Adrenal gland (tissue), 12 donors: ENCODE results near the gene PTCHD1. TPM values are rescaled to one million over a fixed set of nuclear protein-coding genes. Genes with fewer than 3 reads are reported as not detected.

ENCODE experiments used
- DNase-seq, 7 donors: peaks; one replicate each; pipeline ENCODE4 v3.0.0-alpha.2; 2019 to 2020
- H3K27ac ChIP-seq, 5 donors: fragments of 200-600 bp; sonication (generic) in 4 of 5; 1 replicate in 3 of 5; 2 replicates in 2 of 5; pipeline versions ENCODE4 v1.5.1 to v1.8.0; 2016 to 2020; ENCODE audit warnings: mild to moderate bottlenecking in 1 of 5
- H3K27me3 ChIP-seq: fragments of 200-600 bp; 2 replicates; pipeline ENCODE4 v1.8.0; 2021
- H3K36me3 ChIP-seq, 2 donors: fragments of 200-600 bp; replicated peaks in 1 of 2; 1 replicate in 1 of 2; 2 replicates in 1 of 2; pipeline versions ENCODE4 v1.5.1 to v1.8.0; 2018 to 2022
- H3K4me1 ChIP-seq, 2 donors: fragments of 200-600 bp; replicated peaks in 1 of 2; 1 replicate in 1 of 2; 2 replicates in 1 of 2; pipeline versions ENCODE4 v1.5.1 to v1.8.0; 2018 to 2021
- H3K4me3 ChIP-seq, 4 donors: fragments of 200-600 bp; sonication (generic) in 3 of 4; one replicate each; pipeline ENCODE4 v1.5.1; 2016 to 2018
- H3K9me3 ChIP-seq, 3 donors: fragments of 200-600 bp; sonication (generic) in 1 of 3; replicated peaks in 1 of 3; 1 replicate in 2 of 3; 2 replicates in 1 of 3; pipeline versions ENCODE4 v1.5.1 to v1.8.0; 2016 to 2021
- POLR2A ChIP-seq, 2 donors: fragments of 450-650 bp; IDR thresholded peaks; one replicate each; pipeline ENCODE4 v1.6.1; 2017; ENCODE audit warnings: antibody characterized with exemption in 2 of 2, mild to moderate bottlenecking in 2 of 2, moderate library complexity in 1 of 2
- WGBS, 4 donors: extraction: QIAGEN DNeasy Blood & Tissue Kit in 2 of 4; methylation state at CpG; one replicate each; pipeline versions ENCODE4 v1.1.5 to v1.1.7; 2013 to 2017; 5-methylcytosine and 5-hydroxymethylcytosine counted together
- intact Hi-C, 2 donors: fragments of 100-400 bp; cut with DNase I; formaldehyde crosslinking; loops; one replicate each; pipeline versions ENCODE4 v1.14.1 to v1.15.0; 2022 to 2023
- polyA plus RNA-seq, 3 donors: library from polyadenylated mRNA; stranded (reverse); fragments of 200-250 nt in 2 of 3; fragments of 350-450 nt in 1 of 3; fragmentation: Illumina TruSeq in 1 of 3; extraction: RNeasy Lipid Tissue Mini Kit (QIAGEN cat#74804) in 1 of 3; gene quantifications; one replicate each; pipeline ENCODE4 v1.2.3, GENCODE V29; 2013 to 2014
- total RNA-seq, 9 donors: library from RNA; depleted of rRNA in 4 of 9; stranded (reverse); fragments of >200 nt in 4 of 9; fragments of 120-200 nt in 1 of 9; fragmentation: NEBNext Ultra II Directional in 1 of 9; extraction: Animal tissue kit (Norgen Biotek cat#: 25700) in 1 of 9; gene quantifications; one replicate each; pipeline versions ENCODE4 v1.1.0 to v1.2.4, GENCODE V29; 2013 to 2023
- TF ChIP-seq, protein P1 (sequence below), 6 experiments: fragments of 450-650 bp in 4 of 6; fragments of 200-600 bp in 2 of 6; sonication (generic) in 1 of 6; IDR thresholded peaks; 1 replicate in 5 of 6; 2 replicates in 1 of 6; pipeline versions ENCODE4 v1.5.1 to v1.8.0; 2016 to 2021; ENCODE audit warnings: antibody characterized with exemption in 6 of 6, mild to moderate bottlenecking in 2 of 6, moderate library complexity in 1 of 6
- donor health status: healthy with polysubstance abuse.
- donor health status: Bipolar disorder and iron deficiency.
- donor health status: DM: yes; HTN: yes; CAD: no.
- donor health status: DM: no; HTN: no; CAD: no.
- donor health status: DM: no; HTN: no; CAD: no.
- donor health status: DM: yes; HTN: yes; CAD: no.

The PTCHD1 gene
- total and polyA plus RNA-seq, 12 donors: 0.07 to 1.7 (median 0.11) TPM; not detected in 5

GRCh38 chrX:23382572-23382971, 47.9 kb downstream of the PTCHD1 start:
- no peak overlapping the region for H3K27ac ChIP-seq
- H3K27me3 ChIP-seq: peaks cover 30% of the 10 kb centered on the region
- TF ChIP-seq, protein P1, sequence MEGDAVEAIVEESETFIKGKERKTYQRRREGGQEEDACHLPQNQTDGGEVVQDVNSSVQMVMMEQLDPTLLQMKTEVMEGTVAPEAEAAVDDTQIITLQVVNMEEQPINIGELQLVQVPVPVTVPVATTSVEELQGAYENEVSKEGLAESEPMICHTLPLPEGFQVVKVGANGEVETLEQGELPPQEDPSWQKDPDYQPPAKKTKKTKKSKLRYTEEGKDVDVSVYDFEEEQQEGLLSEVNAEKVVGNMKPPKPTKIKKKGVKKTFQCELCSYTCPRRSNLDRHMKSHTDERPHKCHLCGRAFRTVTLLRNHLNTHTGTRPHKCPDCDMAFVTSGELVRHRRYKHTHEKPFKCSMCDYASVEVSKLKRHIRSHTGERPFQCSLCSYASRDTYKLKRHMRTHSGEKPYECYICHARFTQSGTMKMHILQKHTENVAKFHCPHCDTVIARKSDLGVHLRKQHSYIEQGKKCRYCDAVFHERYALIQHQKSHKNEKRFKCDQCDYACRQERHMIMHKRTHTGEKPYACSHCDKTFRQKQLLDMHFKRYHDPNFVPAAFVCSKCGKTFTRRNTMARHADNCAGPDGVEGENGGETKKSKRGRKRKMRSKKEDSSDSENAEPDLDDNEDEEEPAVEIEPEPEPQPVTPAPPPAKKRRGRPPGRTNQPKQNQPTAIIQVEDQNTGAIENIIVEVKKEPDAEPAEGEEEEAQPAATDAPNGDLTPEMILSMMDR (IDR thresholded peaks at IDR 0.05): no peak
- no peak for TF ChIP-seq POLR2A (IDR thresholded peaks at IDR 0.05)
- no peaks in the 10 kb centered on the region for H3K4me1 ChIP-seq
- no peaks in the 10 kb centered on the region for H3K36me3 ChIP-seq
- H3K4me3 ChIP-seq: no peak overlapping the region
- DNase-seq: no peak
- no peaks in the 10 kb centered on the region for H3K9me3 ChIP-seq
- intact Hi-C loops: no loop called here
- WGBS, 4 donors: 66 to 86% (median 79%) methylated on average over 5 of the region's 5 CpGs

DNA sequence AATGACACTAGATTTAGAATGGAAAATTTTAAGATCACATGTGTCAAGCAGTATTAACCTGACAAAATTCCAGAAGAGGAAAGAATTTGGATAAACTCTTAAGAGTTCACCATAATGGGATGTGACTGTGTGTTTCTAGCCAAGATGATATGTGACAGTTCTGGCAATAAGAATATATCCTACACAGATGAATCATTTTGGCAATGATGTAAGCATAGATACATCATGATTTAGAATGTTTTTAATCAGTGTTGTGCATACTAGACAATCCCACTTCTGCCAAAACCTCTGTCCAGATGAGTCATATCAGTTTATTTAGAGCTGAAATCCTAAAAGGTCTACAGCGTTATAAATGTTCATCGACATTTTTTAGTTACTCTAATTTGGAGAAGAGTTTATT, 48.8 kb downstream of the PTCHD1 start:
- Histone ChIP-seq H3K27ac (no peak overlapping the region), H3K9me3 (no peaks in the 10 kb centered on the region), H3K4me3 (no peak overlapping the region), H3K4me1 (no peaks in the 10 kb centered on the region), H3K36me3 (no peaks in the 10 kb centered on the region), H3K27me3 (peaks cover 24% of the 10 kb centered on the region)
- no peak for TF ChIP-seq POLR2A (IDR thresholded peaks at IDR 0.05)
- TF ChIP-seq, protein P1 (IDR thresholded peaks at IDR 0.05): no peak
- 58 to 69% (median 68%) methylated on average over 2 of the region's 2 CpGs for WGBS, 4 donors
- DNase-seq: no peak
- intact Hi-C loops: no loop called here

GRCh38 chrX:23385242-23385641, 50.6 kb downstream of the PTCHD1 start:
- Histone ChIP-seq H3K27ac (no peak overlapping the region), H3K4me1 (no peaks in the 10 kb centered on the region), H3K4me3 (no peak overlapping the region), H3K9me3 (no peaks in the 10 kb centered on the region), H3K36me3 (no peaks in the 10 kb centered on the region), H3K27me3 (peaks cover 17% of the 10 kb centered on the region)
- no peak for DNase-seq
- 55 to 66% (median 62%) methylated on average over 3 of the region's 3 CpGs for WGBS, 4 donors
- intact Hi-C loops: no loop called here
- TF ChIP-seq POLR2A (IDR thresholded peaks at IDR 0.05): no peak
- TF ChIP-seq, protein P1 (IDR thresholded peaks at IDR 0.05): no peak

GRCh38 chrX:23386260-23386659, 51.6 kb downstream of the PTCHD1 start:
- Histone ChIP-seq H3K36me3 (no peaks in the 10 kb centered on the region), H3K27ac (no peak overlapping the region), H3K4me1 (no peaks in the 10 kb centered on the region), H3K4me3 (no peak overlapping the region), H3K9me3 (no peaks in the 10 kb centered on the region), H3K27me3 (peaks cover 6% of the 10 kb centered on the region)
- no peak for TF ChIP-seq POLR2A (IDR thresholded peaks at IDR 0.05)
- TF ChIP-seq, protein P1 (IDR thresholded peaks at IDR 0.05): no peak
- intact Hi-C loops: no loop called here
- DNase-seq: no peak
